ENCODE data around the gene SAA1.

The SAA1 gene

DNA sequence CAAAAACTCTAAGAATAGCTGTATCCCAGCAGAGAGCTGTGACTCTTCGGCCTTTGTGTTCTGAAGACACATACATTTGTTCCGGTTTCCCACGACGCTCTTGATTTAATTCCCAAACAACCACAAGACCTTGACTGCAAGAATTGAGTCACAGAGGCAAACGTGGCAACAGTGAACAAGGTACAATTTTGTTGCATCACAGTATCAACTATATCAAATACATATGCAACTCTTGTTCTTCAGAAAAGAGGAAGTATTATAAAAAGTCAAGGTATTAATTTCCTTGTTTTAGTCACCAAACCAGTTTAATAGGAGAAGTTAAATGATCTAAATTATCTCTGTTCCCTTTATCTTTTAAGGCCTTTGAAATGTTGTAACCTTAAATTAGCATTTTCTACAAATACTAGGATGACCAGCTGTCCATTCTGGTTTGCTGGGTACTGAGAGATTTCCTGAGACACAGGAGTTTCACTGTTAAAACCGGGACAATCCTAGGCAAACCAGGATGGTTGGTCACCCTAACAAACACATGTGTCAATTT, 44.8 kb downstream of the SAA1 start:
- no peak for DNase-seq (ENCODE audit: low spot score)

DNA sequence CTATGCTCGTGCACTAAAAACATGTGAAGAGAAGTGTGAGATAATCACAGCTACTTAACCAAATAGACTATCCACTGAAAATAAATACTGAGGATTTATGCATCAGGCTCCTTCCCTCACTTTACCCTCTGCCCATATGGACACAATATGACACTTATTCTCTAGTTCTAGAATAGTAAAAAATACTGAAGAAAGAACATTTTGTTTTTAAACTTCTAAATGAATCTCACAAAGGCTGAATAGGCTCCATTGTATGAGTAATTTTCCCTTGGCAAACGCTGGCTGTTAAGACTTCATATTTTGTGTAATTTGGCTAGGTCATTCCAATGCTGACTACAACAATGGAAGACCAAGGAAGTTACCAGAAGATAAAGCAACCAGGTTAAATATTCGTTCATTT, 45.9 kb downstream of the SAA1 start:
- DNase-seq (ENCODE audit: low spot score), result no peak

DNA sequence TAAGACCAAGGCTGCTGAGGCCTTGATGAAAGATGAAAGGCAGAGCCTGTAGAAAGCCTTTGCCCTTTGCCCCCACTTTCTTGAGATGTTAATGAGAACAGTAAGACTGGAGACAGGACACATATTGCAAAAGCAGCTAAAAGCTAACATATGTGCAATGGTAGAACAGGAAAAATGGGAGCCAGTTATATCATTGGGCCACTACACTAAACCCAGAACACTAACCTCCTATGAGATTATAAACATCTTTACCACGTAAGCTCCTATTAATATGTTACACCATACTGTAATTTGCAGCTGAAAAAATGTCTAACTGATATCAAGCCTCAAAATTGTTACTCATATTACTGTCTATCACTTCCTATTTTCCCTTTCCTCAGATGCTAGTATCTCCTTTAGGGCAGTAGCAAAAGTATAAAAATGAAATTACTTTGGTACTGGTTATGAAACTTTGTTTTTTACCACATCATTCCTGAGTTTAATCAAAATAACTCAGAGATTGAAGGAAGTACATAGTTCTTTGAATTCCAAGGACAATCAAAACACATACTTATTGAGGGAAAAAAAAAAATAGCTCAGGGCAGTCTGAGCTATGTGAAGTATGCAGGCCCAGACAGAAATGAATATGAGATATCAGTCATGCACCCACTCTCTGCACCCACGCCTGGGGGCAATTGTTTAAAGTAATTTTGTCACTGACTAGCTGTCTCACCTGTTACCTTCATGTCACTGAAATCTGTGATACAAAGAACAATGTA, 46.8 kb downstream of the SAA1 start:
- no peak for DNase-seq (ENCODE audit: low spot score)

DNA sequence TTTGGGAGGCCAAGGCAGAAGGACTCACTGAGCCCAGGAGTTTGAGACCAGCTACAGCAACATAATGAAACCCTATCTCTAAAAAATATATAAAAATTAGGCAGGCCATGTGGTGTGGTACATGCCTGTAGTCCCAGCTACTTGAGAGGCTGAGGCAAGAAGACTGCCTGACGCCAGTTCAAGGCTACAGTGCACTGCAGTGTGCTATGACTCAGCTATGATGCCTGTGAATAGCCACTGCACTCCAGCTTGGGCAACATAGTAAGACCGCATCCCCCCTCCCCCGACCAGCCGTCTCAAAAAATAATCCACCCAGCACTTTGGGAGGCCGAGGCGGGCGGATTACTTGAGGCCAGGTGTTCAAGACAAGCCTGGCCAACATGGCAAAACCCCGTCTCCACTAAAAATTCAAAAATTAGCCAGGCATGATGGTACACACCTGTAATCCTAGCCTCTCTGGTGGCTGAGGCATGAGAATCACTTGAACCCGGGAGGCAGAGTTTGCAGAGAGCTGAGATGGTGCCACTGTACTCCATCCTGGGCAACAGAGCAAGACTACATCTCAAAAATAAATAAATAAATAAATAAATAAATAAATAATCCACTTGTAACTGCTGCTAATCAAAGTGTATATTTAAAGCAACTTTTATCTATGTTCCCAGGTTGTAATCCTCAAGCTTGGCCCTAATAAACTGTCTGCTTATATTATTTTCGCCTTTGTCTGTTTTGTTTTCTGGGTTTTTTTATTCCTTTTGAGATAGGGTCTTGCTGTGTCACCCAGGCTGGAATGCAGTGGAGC, 48.1 kb downstream of the SAA1 start:
- DNase-seq (ENCODE audit: low spot score), result no peak

DNA sequence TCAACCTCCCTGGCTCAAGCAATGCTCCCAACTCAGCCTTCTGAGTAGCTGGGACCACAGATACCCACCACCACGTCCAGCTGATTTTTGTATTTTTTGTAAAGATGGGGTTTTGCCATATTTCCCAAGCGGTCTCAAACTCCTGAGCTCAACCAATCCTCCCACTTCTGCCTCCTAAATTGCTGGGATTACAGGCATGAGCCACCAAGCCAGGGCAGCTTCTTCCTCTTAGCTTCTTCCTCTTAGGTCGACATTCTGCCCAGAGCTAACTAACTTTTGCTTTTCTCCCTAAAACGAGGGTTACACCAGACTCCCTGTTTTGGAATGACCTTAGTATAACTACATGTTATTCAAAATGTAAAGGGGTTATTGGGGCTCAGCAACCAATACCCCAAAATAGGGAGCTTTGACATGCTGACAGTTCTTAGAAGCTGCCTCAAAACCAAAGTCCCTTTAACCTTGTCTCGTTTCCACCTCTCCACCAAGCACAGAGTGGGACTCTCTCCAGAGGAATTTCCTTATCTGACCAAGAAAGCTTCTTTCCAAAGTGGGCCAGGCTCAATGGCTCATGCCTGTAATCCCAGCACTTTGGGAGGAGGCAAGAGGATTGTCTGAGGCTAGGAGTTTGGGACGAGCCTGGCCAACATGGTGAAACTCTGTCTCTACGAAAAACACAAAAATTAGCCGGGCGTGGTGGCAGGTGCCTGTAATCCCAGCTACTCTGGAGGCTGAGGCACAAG, 48.9 kb downstream of the SAA1 start:
- no peak for DNase-seq (ENCODE audit: low spot score)

DNA sequence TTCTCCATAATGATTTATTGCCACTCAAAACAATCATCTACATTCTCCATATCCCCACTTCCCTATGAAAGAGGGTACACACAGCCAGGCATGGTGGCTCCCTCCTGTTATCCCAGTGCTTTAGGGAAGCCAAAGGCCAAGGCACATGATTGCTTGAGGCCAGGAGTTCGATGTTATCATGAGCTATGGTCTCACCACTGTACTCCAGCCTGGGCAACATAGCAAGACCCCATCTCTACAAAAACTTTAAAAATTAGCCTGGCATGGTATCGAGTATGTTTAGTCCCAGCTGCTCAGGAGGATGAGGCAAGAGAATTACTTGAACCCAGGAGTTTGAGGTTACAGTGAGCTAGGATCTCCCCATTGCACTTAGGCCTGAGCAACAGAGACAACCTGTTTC, 49.8 kb downstream of the SAA1 start:
- DNase-seq (ENCODE audit: low spot score), result no peak

DNA sequence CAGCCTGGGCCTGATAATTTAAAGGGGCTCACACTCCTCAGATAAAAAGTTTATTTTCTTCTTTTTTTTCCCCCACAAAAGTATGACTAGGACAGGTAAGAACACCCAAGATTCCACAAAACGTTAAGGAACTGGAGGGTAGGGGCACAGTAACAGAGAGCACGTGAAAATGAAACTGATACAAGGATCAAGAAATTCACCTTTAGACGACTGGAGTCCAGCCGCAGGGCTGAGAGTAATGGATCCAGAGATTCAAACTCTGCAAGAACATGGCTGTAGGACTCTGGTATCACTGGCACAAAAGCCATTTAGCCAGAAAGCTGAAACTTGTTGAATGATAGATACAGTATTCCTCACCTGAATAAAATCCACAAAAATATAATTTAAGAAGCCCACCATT, 51.5 kb downstream of the SAA1 start:
- no peak for DNase-seq (ENCODE audit: low spot score)
